HG03342 (cell line): ENCODE measurements around the gene DAB2.
"Not testable (repeated sequence)": the region's sequence is repeated elsewhere in the genome, so short reads cannot be mapped to it uniquely, and the experiment has no call there.

Source experiments
- ATAC-seq: cut with Tn5 transposase; IDR thresholded peaks from one replicate; pipeline ENCODE4 v1.9.1; 2021; ENCODE audit warnings: mild to moderate bottlenecking, moderate library complexity; ENCODE audit not compliant: unreplicated experiment

Gene DAB2

DNA sequence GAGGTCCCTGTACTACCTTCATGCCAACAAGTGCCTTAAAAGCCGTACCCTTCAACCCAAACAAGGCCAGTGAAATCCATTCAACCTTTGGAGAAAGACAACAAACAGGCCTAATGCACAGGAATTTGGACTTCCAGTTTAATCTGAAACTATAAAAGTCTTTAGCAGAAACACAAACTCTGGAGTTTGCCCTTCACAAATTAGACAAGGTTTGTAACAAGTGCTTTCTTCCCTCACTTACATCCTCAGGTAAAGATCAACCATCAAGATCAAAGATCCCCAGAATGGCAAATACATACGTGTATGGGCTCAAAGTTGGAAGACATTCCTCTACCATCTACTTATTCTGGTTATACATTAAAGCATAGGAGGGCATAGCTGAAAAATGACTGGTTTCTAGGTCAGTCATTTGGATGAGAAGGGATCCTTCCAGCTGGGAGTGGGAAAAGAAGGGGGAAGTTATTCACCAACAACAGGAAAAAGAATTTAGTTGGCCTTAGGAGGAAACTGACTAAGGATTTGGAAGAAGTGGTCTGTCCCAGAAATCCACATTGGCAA, 2.0 kb downstream of the DAB2 start:
- ATAC-seq = no peak

DNA sequence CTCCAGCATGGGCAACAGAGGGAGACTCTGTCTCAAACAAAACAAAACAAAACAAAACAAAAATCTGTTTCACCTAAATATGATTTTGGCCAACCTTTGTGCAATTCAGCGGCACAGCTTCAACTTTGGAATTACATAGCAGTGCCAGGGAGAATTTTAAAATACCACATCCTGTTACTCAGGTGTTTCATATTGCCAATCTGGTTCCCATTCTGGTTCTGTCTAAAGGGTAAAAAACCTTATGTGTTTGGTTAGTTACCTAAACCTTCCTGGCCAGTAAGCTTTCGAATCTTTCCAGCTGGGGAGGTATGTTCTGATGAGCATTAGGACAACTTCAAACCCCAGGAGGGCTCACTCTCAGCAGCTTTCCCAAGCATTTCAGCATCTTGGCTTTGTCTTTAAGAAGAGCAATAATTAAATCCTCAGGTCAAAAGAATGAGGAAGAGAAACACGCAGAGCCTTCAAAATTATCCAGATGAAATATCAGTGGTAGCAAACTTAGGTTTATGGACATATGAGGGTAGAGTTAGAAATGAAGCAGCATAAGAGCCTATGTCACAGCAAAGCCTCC, 2.7 kb downstream of the DAB2 start:
- ATAC-seq = no peak

DNA sequence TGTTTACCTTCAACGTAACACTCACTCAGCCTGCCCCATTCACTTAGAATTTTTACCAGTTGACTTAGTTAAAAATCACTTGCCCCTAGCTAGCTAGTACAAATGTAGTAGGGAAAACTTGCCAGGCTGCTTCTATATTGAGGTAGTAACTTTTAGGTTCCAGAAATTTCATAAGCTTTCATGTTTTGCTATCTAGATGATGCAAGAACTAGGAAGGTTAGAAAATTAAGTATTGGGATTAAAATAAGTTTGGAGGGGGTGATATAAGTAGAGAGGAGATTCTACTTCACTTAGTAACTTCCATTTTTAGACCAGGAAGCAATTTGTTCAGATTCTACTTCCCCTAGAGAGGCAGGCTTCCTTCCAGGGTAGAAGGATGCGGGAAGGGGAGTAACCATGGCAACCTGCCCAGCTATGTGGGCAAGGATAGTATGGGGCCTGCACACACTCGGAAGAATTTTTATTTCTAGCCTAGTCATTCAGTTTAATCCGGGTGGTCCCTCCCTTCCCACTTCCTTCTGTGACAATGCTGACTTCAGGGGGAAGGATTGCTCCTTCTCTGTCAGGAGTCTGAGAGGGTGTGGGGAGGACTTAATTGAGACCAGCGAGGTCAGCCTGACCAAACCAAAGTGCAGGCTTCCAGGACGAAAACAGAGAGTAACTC, 4.2 kb downstream of the DAB2 start:
- ATAC-seq = no peak

DNA sequence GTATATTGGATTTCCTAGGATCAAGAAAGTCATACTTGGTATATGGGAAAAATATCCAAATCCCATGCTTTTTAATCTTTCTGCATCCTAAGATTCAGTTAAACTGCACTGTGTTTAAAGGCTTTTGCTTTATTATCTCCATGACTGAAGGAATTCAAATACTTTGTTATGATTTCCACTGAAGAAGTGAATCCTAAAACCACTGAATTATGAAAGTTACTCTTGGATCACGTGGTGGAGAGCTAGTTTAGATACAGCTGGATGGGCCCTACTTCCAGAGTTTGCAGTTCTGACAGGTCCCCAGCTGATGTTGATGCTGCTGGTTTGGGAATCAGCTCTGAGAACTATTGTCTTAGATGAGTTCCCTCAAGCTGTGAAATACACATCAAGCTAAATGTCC, 5.0 kb downstream of the DAB2 start:
- no peak for ATAC-seq

DNA sequence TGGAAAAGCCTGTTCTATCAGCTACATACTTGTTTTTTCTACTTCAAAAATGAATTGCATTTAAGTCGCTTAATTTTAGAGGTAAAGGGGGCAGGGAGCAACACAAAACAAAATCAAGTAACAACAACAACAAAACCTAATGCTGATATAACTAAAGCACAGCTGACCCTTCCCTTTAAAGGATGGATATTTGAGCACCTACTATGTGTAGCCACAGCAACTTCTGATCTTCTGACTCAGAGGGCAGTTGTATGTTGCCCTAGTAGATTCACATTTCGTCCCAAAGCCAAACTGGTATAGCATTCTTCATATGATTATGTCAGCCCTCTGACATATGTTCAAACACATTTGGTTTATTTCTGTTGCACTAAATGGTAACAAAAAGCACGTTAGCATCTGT, 6.8 kb downstream of the DAB2 start:
- ATAC-seq = no peak

DNA sequence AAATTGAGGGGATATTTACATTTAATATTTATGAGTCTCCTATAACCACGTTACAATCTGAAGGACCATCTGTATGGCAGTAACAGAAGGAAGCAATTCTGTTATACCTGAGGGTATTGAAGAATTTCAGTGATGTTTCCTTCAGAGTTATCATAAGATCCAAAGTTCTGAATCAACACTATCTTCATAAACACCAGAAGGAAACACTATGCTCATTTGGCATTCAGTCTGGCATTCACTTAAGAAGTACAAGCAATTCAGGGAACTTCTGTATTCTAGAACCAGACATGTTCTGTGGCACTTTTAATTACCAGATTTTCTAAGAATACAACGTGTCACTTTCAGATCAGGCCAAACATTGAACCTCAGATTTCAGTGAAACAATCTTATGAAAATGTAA, 9.6 kb downstream of the DAB2 start:
- ATAC-seq = no peak

DNA sequence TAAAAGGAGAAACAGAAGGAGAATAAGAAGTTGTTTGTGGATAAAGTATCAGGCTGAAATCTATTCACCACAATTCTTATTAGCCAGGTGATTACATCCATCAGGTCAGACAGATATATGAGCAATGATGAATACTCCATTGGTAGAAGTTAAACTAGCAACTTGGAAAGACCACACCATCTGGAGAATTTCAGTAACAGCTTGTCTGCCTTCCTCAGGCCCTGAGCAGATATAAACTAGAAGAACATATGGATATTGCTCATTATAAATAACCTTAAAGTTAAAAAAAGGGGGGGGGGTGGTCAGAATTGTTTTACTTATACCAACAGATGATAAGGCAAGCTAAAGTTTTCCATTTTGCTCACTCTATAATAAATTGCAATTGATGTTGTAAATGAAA, 10.4 kb downstream of the DAB2 start:
- no peak for ATAC-seq

DNA sequence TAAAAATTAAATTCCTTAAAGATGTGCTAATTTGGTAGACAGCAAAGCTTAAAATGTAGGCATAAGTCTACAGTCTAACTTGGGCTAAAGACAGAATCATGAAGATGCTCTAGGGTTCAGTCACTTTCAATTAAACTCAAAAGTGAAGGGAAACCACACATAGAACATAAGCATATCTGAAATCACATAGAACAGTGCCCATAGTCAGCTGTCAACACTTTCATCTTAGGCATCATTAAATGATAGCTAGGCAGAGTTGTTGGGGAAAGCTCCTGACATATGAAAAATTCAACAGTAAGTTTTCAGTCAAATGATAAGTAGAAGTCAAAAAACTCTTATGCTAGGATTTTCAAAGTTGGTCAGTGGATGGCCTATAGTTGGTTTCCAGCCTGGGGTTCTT, 11.0 kb downstream of the DAB2 start:
- no peak for ATAC-seq

DNA sequence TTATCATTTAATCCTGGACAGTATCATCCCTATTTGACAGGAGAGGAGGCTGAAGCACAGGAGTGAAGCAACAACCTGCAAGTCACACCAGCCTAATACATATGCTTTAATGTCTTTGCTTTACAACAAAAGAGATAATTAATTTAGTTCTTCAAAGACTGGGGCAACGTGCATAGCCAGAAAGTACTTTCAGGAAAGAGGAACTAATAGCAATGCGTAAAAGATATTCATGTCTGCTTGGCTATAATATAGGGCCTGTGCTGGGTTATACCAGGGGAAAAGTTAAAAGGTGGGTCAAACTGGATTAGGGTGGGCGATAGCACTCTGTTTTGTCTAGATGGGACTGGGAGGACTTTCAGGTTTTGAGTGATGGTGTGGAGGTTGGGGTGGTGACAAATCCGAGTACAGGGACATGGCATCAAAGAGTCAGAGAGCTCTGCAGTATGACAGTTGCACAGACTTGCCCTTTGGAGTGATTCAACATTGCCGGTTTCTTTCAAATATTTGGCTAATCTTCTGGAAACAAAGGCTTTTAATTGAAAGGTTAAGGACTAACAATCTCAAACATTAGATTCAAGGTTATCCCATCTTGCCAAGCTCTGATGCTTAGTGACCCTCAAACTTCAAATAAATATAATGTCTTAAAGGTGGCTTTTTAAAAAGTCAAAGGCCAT, 11.9 kb downstream of the DAB2 start:
- ATAC-seq = no peak

DNA sequence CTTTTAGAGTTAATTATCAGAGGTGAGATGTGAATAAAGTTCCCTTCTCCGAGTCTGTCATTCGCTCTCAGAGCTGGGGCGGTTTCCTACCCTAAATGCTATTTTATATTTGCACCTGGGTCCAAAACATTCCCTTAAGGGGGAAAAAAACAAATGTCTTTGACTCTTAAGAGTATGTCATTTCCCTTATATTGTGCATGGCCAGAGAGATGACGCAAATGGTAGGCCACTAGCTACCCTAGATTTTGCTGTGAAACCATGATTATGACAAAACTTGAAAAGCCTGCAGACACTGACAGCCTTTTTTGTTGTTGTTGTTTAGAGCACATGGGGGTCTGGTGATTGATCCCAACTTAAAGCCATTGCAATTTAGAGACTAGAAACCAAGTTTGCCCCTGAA, 12.8 kb downstream of the DAB2 start:
- no peak for ATAC-seq

DNA sequence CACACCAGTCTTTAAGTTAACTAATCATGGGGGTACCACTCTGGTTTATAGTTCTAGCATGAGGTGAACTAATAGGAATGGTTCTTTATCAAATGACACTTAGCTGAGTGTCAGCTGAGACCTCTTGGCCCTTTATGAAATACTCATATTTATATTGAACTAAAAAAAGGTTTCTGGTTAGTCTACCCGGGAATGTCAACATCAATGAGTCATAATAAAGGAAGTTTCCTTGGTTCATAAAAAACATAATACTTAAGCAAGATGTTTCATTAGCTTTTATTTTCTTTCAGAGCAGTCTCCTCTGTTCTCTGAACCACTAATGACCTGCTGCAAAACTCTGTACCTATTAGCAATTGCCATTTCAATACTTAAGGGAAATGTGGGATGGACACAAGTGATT, 13.7 kb downstream of the DAB2 start:
- no peak for ATAC-seq

DNA sequence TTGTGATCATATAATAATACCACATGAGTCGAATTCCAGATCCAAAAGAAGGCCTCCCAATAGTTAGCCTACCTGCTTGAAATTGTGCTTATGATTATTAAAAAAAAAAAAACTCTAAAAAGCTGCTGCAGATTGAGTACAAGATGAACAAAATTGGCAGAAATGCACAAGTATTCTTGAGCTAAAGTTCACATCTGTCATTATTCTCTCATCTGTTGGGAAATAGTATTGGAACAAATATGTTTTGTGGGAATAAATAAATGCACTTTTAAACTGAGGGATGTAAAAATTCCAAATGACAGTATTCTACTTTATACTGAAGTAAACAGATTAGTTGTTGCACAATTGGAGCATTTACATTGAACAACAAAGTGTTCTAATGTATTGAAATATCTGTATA, 15.7 kb downstream of the DAB2 start:
- no peak for ATAC-seq

DNA sequence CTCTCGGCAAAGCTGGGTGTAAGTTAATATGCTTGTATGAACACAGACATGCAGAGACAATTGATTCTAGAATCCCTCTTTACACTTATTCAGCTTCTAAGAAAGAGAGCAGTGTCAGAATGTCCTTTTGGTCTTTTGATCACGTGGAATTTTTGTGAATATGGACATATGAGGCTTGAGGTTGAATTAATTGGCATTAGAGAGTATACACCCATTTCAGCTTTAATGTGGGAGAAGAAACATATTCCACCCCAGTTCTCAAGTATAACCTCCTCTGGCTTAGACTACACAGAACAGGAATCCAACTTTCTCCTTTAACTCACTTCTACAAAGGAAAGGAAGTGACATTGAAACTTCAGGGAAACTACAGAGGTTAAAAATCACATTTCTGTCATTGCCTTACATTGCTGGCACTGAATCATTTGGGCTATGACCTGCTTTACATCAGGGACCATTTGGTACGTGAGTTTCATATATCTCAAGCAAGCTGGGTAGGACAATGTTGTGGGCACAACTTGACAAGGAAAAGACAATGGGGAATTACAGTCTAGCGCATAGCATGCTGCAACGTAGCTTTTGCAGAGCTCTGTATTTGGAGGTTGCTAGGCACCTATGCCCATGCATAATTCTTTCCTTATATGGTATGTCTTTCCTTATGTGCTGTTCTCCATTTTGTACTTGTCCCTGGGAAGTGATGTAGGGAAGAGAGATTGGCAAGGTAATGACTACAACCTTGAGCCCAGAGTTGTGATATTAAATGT, 19.5 kb downstream of the DAB2 start:
- no peak for ATAC-seq

DNA sequence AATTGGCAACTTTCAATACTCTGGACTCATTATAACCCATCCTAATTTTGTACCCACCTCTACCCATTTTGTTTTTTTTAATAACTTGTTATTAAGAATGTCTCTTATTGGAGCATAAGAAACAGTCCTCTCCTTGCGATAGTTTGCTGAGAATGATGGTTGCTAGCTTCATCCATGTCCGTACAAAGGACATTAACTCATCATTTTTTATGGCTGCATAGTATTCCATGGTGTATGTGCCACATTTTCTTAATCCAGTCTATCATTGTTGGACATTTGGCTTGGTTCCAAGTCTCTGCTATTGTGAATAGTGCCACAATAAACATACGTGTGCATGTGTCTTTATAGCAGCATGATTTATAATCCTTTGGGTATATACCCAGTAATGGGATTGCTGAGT, 21.0 kb downstream of the DAB2 start:
- ATAC-seq = not testable (repeated sequence)

DNA sequence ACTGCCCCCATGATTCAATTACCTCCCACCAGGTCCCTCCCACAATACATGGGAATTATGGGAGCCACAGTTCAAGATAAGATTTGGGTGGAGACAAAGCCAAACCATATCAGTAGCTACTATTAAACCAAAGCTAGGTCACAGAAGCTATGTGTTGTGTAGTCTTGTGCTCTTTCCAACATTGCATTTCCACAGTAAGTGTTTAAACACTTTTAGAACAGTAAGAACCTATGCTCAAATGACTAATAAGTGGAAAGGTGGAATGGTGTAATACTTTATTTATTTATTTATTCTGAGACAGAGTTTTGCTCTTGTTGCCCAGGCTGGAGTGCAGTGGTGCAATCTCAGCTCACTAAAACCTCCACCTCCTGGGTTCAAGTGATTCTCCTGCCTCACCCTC, 22.6 kb downstream of the DAB2 start:
- ATAC-seq = not testable (repeated sequence)

DNA sequence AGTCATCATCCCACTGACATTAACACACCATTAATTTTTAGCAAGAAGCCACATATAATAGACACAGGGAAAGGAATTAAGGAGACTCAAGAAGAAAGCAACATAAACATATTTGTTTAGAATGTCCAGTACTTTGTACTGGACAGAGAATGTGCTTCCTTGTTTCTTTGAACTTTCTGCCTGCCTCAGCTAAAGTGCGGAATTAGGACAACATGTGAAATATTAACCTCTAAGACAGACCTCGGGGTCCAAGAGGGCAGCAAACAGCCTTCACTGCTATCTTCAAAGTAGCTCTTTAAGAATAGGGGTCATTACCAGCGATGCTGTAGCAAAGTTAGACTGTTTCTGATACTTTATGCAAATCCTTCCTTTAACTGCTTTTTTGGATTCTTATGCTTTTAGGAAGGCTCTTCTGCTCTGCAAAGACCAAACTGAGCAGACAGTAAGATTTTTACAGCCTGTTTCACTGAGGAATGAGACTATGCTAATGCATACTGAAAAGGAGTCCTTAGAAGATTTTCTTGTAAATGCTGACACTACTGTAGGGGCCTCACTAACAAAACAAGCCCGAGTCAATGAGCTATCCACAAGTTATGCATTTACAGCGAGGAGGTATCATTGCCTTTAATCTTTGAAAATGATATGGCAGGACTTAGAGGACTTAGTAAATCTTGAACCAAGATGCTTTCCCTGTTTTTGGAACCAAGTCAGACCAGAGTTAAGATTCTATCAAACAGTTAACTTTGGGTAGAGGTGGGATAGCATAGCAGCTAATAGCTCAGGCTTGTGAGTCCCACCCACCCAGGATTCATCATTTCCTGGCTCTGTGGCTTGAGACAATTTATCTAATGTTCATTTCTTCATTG, 23.8 kb downstream of the DAB2 start:
- no peak for ATAC-seq

DNA sequence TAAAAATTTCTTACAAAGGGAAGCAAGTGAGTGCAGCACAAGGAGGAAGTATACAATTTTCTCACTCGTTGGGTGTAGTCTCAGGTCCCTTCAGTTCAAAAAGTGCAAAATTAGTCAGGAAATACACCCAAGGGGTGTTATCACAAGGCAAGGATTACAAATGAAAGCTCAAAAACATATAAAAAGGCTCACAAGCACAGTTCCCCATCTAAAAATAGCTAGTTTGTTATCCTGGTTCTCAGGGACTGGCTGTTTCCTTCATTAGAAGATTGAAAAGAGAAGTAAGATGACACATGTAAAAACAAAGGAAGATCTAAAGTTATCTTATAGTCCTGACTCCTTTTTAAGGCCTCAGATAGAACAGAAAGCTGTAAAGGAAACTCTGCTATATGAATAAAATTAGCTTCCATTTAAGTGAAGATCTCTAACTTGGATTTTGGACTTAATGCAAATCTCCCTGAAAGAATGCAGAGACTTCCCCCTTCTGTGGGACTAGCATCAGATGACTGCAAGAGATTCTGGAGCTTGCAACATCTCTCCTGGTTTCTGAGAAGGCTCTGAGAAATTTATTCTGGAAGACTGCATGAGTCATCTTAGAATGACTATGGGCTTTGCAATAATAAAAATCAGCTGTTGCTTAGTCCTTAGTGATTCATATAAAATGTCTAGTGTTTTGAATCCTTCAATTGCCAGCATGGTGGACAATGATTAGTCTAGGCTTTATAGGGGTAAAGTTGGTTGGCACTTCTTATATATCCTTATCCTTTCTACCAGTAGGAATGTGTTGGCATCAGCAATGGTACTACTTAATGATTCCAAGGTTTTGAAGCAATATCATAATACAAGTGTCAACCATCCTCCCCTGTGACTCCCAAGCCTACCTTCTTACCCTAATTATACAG, 25.4 kb downstream of the DAB2 start:
- ATAC-seq = no peak

DNA sequence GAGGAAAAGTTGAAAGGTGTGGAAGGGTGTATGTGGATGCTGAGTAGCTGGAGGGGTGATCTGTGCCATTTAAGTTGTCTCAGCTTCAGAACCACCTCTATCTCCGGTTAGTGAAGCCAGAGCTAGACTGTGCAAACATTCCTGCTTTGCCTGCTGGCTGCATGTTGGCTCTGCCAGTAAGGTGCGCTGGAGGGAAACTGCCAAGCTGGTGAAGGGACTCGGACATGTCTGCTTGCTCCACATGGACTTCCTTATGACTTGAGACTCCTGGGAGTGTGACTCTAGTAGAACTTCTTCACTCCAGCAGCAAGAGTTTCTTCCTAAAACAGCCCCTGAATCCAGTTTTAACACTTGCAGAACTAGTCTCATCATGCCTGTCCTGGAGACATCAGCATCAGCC, 27.9 kb downstream of the DAB2 start:
- ATAC-seq = no peak

DNA sequence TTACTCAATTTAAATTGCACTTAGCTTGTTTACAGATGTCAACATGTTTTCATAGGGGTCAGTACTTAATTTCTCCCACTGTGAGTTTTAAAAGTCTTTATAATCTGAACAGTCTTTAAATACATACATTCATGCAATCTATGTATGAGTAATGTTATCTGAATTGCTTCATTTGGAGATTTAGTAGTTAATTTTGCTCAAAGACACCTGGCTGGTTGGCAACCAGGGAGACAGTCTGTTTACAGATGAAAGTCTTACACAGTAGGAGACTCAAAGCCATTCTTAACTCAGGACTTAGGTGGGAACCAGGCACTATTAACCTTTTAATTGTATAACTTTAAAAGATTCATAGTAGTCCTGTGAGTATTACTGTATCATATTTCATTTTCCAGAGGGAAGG, 29.3 kb downstream of the DAB2 start:
- ATAC-seq = no peak

DNA sequence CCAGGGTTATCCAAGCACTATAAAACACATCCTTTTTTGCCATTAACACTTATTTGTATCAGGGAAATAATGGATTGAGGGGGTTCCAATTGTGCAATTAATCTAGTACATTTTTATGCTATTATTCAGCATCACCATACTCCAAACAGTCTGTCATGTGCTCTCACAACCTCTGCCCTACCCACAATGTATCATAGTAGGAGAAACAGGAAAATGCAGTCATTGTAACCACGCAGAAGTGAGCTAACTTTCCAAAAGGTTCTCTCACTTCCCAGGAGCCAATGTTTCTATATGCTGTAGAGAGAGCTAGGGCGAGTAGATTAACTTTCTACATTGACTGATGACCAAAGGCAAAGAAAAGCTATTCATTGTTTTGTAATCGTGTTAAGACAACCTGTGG, 29.8 kb downstream of the DAB2 start:
- ATAC-seq = no peak
